HG03280 (cell line): ENCODE results near the gene PTGIS.

Experiments used
- ATAC-seq: cut with Tn5 transposase; IDR thresholded peaks from one replicate; pipeline ENCODE4 v1.9.1; 2021; ENCODE audit warnings: mild to moderate bottlenecking, moderate library complexity; ENCODE audit not compliant: unreplicated experiment

The PTGIS gene

GRCh38 chr20:49532285-49532946, 35.5 kb downstream of the PTGIS start:
- no peak for ATAC-seq

- no peak for ATAC-seq
These were observed 38.5 kb downstream of the PTGIS start for GRCh38 chr20:49529470-49529869.

GRCh38 chr20:49526568-49526967, 41.4 kb downstream of the PTGIS start:
- no peak for ATAC-seq

GRCh38 chr20:49526056-49526455, 41.9 kb downstream of the PTGIS start:
- no peak for ATAC-seq

GRCh38 chr20:49523767-49524360, 44.1 kb downstream of the PTGIS start:
- ATAC-seq, result no peak

GRCh38 chr20:49521356-49521755, 46.6 kb downstream of the PTGIS start:
- ATAC-seq, result no peak

GRCh38 chr20:49519777-49520359, 48.1 kb downstream of the PTGIS start:
- ATAC-seq, result no peak

- no peak for ATAC-seq
These were observed 48.7 kb downstream of the PTGIS start for GRCh38 chr20:49519212-49519712.

- ATAC-seq, result no peak
These were observed 49.4 kb downstream of the PTGIS start for GRCh38 chr20:49518576-49518975.

GRCh38 chr20:49517805-49518100, 50.2 kb downstream of the PTGIS start:
- ATAC-seq, result no peak

- no peak for ATAC-seq
These were observed 50.8 kb downstream of the PTGIS start for GRCh38 chr20:49516916-49517804.

- ATAC-seq, result no peak
These were observed 52.4 kb downstream of the PTGIS start for GRCh38 chr20:49515586-49515985.

GRCh38 chr20:49513517-49513916, 54.4 kb downstream of the PTGIS start:
- ATAC-seq, result no peak

- no peak for ATAC-seq
These were observed 54.9 kb downstream of the PTGIS start for GRCh38 chr20:49513009-49513408.

GRCh38 chr20:49511788-49512525, 56.0 kb downstream of the PTGIS start:
- no peak for ATAC-seq

GRCh38 chr20:49510562-49511122, 57.3 kb downstream of the PTGIS start:
- no peak for ATAC-seq

- ATAC-seq, result no peak
These were observed 59.3 kb downstream of the PTGIS start for GRCh38 chr20:49508435-49509199.

- ATAC-seq, result no peak
These were observed 60.0 kb downstream of the PTGIS start for GRCh38 chr20:49507741-49508434.

GRCh38 chr20:49505518-49505917, 62.4 kb downstream of the PTGIS start:
- ATAC-seq, result no peak
